Measurements from ENCODE around the gene MPST.

- TF ChIP-seq CTCF (conservative IDR thresholded peaks at IDR 0.05 in 1 of 2, IDR thresholded peaks at IDR 0.05 in 1 of 2; ENCODE audit: low read depth in 1 of 2, low read length in 2 of 2) (no peak), EZH2 (IDR thresholded peaks at IDR 0.05; ENCODE audit: low read length, missing control alignments) (no peak)
Observed at GRCh38 chr22:37022483-37023337, 3.2 kb downstream of the MPST start.

Data from fibroblast of lung (primary cell).